Stimulated activated CD8-positive, alpha-beta memory T cell treated with anti-CD3 and anti-CD28 coated beads, Interleukin-12 subunit alpha, Interleukin-12 subunit beta, amount 100 ng/mL, for 4 hours (primary cell): ENCODE data around the gene NAV3.

Experiments used
- DNase-seq: peaks from one replicate; pipeline ENCODE4 v3.0.0-alpha.2; 2020; ENCODE audit warnings: low read depth

NAV3 gene, protein sequence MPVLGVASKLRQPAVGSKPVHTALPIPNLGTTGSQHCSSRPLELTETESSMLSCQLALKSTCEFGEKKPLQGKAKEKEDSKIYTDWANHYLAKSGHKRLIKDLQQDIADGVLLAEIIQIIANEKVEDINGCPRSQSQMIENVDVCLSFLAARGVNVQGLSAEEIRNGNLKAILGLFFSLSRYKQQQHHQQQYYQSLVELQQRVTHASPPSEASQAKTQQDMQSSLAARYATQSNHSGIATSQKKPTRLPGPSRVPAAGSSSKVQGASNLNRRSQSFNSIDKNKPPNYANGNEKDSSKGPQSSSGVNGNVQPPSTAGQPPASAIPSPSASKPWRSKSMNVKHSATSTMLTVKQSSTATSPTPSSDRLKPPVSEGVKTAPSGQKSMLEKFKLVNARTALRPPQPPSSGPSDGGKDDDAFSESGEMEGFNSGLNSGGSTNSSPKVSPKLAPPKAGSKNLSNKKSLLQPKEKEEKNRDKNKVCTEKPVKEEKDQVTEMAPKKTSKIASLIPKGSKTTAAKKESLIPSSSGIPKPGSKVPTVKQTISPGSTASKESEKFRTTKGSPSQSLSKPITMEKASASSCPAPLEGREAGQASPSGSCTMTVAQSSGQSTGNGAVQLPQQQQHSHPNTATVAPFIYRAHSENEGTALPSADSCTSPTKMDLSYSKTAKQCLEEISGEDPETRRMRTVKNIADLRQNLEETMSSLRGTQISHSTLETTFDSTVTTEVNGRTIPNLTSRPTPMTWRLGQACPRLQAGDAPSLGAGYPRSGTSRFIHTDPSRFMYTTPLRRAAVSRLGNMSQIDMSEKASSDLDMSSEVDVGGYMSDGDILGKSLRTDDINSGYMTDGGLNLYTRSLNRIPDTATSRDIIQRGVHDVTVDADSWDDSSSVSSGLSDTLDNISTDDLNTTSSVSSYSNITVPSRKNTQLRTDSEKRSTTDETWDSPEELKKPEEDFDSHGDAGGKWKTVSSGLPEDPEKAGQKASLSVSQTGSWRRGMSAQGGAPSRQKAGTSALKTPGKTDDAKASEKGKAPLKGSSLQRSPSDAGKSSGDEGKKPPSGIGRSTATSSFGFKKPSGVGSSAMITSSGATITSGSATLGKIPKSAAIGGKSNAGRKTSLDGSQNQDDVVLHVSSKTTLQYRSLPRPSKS (N-terminal part only)

DNA sequence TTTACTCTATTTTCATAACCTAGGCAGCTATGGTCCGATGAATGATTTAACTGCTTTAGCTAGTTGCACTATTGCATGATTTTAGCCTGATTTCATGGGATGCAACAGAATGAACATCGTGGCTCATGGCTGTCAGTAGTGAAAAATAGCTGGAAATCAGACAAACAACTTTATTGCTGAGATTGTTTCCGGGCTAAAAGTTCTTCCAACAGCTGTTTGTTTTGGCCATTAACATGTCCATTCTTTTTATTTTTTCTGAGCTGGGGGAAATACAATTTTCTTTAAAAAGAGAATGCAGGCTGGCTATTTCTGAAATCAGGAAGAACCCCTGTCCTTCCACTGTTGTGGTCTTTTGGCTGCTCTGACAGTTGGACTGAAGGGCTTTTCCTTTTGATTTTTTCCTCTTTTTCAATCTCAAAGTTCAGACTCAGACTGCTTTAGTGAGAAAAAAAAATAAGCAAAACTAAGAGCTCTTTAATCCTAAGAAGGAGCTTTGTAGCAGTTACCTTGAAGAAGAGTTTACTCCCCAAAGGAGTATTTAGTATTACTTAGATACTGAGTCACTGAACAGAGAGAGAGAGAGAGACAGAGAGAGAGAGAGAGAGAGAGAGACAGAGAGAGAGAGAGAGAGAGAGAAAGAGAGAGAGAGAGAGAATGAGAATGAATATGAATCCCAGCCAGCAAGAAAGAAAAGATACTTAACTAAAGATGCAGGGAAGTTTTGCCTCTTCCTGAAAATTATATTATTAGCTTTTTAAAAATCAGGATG, at the start of gene NAV3:
Gene NAV3 (plus strand): TSS at position 312 of the 769 bp plus-strand sequence. CDS start 568 bp downstream, outside the sequence.
- DNase-seq, result no peak

DNA sequence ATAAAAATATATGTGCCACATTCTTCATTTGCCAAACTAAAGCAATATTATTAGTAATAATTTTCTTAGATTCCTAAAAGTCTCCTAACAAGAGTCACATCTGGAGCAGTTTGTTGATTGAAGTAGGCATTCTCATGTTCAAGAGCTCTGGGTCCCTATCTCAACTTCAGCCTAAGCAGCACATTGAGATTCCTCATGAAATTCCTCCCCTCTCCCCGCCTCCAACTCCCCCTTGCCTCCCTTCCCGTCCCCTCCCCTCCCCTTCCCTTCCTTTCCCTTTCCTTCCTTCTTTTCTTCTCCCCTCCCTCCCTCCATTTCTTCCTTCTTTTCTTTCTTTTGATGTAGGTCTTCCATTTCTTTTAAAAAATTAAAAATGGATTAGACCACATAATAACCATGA, 48.7 kb upstream of the NAV3 start:
- DNase-seq, result no peak

DNA sequence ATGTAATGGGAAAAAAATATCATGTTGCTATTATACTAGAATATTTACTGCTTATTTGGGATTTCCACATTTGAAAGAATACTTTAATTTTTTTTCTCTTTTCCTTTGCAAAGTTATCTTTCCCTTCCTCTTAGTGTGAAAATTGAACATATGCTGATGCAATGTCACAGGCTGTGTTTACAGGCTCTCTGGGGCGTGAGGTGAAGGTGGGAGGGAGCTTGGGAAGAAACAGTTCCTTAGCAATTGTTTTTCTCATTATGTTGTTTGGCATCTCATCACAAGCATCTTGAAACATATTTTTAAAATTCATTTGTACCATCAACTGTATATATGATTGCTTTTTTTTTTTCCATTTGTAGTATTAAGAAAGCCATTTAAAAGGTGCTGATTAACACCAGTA, 47.9 kb upstream of the NAV3 start:
- no peak for DNase-seq

DNA sequence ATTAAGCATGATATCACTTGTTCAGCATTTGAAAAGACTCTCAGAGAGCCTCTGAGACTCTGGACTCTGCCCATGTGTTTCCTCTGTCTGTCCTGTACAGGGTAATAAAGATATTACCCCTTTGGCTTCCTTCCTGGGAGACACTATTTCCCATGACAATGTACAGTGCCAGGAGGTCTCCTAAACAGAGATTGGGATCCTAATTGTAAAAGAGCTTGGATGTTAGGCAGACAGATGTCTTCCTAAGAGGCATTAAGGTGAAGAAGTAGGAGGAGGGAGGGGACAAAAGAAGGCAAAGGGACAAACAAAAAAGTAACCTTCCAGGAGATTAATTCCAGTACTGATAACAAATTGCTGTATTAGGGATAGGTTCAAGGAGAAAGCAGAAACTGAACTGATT, 45.5 kb upstream of the NAV3 start:
- DNase-seq, result no peak

DNA sequence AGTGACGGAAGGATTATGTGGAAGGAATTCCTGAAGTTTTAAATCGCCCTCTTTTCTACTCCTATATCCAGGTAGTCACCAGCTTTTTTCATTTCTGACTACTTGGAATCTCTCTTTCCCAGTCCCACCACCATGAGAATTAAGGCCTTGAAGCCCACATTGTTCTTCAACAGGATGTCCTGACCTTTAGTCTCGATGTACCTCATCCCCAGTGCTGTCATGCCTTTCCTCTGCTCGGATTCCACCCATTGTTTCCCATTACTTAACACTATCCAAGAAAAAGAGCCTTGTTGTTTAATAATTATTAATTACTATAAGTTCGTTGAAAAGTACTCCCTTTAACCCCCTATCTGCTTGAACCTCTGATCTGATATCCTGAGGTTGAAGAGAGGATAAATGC, 44.0 kb upstream of the NAV3 start:
- no peak for DNase-seq

DNA sequence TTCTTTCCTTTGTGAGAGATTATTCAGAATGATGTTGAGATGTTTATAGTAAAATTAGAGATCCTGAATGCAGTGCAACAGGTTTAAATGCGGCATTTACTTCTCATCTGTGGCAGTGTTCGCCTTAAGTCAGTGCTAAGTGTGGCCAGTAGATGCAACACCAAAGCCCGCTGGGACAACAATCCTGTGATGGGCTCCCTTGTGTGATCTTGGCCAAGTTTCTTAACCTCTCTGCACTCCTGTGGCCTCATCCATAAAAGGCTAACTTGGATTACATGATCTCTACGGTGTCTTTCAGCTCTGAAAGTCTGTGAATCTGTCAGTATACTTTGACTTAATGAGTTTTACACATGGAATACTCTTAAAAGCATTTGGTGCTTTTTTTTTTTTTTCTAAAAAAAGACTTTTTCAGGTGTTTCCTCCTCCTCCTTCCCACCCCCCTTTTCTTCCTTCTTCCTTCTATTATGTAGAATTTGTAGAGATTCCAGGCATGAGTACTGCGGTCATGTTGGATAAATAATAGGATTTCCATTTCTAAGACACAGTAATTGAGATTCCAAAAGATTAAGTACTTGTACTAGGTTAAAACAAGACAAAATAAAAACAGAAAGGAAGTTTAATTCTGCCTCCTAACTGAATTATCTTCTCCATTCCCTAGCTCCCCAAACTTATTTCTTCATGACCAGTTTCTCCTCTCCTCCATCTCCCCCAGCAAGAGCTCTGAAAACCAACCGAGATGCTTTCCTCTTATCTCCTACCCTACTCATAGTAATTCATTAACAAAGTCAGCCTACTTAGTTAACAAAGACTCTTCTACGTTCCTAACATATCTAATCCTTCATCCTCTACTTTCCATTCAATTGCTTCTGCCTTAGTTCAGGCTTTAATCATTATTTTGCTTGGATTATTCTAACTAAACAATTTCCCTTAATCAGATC, 42.2 kb upstream of the NAV3 start:
- DNase-seq, result no peak

DNA sequence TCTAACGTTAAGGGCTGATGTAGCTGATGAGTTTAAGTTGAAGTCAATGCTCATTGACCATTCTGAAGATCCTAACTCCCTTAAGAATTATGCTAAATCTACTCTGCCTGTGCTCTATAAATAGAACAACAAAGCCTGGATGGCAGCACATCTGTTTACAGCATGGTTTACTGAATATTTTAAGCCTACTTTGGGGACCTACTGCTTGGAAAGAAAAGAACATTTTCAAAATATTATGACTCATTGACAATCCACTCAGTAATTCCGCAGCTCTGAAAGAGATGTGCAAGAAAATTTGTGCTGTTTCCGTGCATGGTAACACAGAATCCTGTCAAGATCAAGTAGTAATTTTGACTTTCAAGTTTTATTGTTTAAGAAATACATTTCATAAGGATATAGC, 35.0 kb upstream of the NAV3 start:
- DNase-seq, result no peak

DNA sequence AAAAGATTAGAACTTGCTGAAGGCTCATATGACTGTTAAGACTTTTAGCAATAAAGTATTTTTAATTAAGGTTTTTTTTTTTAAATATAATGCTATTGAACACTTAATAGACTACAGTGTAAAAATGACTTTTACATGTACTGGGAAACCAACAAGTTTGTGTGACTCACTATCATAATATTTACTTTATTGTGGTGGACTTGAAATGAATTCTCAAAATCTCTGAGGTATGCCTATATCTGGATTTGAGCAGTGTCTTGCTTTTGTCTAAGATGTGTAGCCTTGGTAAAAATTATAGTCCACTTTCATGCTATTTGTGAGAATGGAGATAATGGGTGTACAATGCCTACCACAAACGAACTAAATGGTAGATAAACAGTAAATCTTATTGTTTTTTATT, 33.9 kb upstream of the NAV3 start:
- DNase-seq, result no peak

DNA sequence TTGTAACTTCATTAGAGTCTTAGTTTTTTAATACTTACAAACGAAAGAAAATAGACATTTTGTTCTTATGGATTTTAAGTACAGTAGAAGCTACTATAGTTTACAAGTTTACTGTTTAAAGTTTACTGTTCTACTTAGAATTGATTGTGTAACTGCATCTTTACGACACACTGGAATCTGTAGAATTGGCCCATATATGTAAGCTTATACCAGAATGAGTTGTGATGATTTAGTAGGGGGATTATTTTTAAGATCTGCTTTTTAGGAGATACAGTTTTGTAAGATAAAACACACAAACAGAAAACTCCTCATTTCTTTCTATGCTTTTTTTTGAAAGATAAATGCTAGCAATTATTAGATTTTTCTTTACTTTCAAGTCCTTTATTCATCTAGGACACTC, 30.2 kb upstream of the NAV3 start:
- DNase-seq, result no peak

DNA sequence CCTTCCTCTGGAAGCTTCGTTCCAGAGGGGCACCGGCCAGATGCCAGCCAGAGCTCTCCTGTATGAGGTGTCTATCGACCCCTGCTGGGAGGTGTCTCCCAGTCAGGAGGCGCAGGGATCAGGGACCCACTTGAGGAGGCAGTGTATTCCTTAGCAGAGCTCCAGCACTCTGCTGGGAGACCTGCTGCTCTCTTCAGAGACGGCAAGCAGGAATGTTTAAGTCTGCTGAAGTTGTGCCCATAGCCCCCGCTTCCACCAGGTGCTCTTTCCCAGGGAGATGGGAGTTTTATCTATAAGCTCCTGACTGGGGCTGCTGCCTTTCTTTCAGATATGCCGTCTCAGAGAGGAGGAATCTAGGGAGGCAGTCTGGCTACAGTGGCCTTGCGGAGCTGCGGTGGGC, 22.2 kb upstream of the NAV3 start:
- no peak for DNase-seq

DNA sequence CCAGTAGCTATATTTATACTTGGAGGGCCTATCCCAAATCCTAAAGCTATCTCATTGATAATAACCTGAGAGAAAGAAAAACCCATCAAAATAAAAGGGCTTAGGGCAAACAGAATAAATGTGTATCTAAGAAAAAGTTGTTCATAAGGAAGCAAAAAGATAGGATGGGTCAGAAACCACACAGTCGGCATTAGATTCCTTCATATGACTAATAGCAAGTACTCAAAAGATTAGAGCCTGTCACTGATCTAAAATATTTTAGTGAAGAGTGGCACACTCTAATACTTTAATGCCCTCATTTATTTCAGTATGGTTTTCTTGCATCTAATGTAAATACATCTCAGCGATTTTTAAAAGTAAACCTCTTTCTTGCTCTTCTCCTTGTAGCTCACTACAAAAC, 17.1 kb upstream of the NAV3 start:
- DNase-seq, result no peak

DNA sequence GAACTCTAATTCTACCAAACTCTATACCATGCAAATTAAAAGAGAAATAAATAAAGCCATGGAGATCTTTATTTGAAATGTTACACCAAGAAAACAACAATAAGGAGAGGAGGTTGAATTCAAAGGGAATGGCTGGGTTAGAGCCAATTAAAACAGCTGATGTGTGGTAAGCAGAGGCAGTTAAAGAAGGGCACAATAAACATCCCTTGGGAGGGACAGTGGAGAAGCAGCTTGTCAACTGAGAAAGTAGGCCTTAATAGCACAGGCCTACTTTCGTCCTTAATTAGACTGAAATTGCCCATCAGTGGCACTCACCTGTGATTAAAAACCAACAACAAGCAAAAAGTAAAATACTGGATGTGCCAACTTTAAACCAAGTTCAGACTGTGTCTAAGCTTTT, 16.3 kb upstream of the NAV3 start:
- DNase-seq, result no peak

DNA sequence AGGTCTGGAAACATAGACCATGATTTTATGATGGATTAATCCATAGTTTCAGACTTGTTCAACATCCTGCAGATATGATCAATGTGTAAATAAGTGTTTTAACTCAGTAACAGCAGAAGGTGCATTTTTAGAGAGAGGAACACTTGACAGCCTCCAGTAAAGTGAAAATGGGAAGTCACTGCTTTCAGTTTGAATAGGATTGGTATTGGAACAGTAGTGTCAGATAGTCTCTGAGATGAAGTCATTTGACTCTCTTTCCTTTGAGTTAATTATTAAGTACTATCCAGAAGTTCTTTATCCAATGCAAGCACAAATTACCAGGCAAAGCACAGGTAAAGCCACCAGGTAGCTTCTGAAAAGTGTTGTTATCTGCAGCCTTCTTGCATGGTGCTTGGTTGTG, 14.5 kb upstream of the NAV3 start:
- DNase-seq, result no peak

DNA sequence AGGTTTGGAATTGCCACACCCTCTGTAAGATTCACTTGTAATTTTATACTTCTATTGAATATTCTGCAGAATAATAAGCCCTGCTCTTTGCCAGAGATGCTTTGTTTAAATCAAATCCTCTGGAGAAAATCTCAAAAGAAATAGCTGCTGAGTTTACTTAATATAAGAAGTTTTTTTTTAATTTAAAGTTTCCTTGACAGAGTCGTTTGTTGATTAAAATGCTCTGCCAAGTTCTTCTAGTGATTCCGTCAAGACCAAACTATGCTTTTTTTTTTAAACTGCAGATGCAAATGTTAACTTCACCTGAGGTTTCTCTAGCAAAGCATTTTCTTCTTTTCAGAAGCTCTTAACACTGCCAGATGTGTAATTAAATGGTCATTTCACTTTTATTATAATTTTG, 13.4 kb upstream of the NAV3 start:
- no peak for DNase-seq

DNA sequence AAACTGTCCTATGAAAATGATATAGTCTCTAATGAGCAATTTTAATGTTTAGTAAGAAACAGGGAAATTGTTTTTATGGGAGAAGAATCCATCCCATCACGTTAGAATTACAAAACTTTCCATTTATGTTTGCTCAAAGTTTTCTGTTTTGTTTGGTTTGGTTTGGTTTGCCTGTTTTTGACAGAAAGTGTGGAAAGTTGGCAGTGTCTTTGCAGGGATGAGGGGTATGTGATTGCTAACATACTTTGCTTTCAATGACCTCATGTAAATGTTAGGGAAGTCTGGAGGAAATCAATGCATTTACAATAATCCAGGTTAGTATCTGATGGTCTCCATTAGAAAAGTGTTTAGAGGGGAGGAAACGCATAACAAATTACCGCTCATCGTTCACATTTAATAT, 12.3 kb upstream of the NAV3 start:
- DNase-seq, result no peak

DNA sequence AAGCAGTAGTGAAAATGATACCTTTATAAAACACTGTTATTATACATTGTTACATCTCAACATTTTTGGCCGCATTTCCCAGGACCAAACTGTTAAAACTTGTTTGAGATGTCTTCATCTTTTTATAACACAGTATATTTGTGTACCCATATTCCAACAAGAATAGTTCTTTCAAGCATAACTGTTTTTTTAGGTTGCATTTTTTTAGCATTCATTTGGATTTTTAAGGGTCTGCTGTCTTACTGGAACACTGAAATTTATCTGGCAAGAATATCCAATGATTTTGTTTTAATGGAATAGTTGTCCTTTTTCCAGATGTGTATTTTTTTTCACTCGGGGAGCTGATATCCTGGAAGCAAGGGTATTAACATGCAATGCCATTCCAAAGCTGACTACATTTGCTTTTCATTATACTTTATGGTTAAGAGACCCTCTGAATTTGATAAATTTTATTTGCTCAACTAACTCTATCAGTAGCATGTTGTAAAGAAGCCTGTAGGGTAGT, 8.9 kb upstream of the NAV3 start:
- DNase-seq, result no peak

DNA sequence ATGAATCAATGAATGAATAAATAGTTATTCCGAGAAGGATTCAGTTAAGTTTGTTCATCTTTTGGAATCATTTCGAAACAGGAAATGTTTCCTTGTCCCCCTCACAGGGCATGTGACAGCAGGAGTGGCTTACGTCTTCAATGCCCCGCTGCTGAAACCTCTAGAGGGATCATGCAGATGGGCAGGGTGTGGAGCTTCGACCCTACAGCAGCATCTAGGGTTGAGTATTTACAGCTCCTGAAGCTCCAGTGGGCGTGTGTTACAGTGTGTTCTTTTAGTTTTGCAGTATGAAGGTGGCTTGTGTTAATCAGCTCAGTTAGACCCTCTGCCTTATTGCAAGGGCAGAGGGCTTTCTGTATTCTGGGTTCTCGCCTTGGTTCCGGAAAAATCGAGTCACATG, 2.6 kb downstream of the NAV3 start:
- DNase-seq, result no peak

DNA sequence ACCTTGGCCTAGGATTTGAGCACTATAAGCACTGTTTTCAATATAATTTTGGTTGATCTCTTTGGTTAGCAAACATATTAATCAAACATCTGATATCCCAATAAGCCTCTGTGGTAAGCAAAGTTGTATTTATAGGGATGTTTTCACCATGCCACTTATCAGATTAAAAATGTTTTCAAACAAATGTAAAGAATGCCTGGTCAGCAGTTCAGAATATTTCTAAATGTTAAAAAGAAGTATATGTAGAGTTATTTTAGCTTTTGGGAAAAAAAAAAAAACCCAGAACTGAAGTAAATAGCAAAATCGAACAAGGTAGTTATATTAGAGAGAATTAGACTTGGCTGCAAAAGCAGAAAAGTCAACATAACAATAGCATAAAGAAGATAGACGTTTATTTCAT, 3.9 kb downstream of the NAV3 start:
- DNase-seq, result no peak

DNA sequence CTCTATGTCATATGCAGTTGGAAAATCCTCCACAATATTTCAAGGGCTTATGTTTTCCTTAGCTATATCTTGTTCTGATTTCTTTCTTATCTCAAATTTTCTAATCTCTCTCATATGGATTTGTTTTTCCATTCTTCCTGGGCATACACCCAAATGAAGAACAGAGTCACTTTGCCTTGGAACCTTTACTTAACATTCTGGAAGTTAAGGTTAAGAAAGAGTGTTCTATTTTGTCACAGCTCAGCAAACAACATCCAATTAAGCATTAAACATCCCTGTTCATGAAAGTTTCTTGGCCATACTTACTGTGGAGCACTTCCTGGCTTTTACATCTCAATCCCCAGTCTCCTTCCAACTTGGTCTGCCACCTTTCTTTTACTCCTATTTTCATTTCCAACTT, 5.3 kb downstream of the NAV3 start:
- DNase-seq, result no peak

DNA sequence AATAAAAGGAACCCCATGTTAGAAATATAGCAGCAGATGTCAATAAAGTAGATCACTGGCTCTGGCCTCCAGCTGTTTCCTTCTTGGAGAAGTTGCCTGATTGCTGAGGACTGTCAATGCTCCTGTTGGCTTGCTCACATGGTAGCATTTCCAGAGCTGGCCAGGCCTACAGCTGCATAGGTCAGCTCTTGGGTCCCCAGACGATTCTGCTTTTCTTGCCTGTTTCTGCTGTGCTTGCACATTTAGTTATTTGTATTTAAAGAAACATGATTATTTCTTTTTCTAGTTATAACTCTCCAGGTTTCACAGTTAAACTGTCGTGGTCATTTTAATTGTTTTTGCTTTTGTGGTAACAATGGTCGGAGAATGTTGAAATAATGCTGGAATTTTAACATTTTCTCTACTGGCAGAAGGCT, 7.2 kb downstream of the NAV3 start:
- no peak for DNase-seq

DNA sequence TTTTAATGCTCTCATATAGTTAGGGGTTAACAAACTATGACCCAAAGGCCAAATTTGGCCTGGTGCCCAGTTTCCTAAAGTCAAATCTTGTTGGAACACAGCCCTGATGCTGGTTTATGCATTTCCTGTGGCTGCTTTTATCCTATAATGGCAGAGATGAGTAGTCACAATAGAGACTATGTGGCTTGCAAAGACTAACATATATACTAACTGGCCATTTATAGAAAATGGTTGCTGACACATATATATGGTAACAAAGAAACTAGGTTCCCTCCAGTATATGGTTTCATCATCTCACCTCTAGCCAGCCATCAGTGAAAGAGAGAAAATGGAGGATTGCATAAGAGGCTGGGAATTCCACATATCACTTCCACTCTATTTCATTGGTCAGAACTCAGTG, 10.8 kb downstream of the NAV3 start:
- DNase-seq, result no peak
